Measurements from ENCODE around the gene SLN.

SLN gene

DNA sequence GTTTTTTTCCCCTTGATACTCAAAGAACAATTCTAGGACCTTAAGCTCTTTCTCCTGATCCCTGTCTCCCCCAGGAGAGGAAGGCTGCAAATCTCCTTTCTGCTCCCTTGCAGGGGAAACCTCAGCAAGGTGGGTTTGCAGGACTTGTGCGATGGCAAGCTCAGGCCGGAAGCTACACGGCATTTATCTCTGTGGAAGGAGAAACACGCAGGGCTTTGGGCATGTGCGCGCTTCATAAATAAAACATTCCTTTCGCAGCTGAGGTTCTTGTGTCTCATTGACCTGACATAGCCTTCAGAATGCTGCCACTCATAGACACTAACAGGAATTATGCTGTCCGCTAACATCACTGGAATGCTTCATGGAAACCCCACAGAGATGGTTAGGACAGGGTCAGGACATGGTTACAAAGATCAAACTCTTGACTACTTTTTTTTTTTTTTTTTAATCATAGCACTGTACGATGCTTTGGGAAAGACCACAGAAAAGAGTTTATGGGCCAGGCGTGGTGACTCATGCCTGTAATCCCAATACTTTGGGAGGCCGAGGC, 42.6 kb downstream of the SLN start (continued):
- TF ChIP-seq OSR1 (CRISPR knock-in tag; IDR thresholded peaks at IDR 0.05), result no peak

DNA sequence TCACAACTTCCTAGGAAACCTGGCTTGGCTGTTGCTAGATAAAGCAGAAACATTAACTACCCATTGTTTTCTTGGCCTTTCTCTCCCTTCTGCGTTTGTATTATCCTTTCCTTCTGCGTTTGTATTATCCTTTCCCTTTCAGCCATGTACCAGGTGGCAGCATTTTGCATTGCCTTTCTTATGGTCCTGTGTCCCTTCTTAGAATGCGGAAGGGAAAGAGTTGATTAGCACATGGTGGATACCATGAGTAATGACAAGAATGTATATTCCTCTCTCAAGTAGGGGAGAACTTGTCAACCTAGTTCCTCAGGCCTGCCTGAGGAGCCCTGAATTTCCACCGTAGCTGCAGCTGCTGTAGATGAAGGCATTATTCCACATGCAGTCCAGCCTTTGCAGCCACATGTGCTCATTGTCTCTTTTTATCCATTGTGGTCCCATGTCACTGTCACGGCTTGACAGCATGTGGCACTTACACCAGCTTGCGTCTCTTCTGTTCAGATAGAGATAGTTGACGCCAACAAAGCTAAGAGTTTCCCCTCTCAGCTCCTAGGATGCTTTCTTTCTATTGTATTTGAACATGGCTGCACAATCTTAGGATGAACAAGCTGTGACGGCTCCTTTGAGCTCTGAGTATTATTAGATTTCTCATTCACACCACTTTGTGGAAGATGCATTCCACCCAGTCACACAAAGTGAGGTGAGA, 44.8 kb downstream of the SLN start:
- no peak for ATAC-seq
- no peak for TF ChIP-seq PPARA (CRISPR knock-in tag; IDR thresholded peaks at IDR 0.05; ENCODE audit: borderline replicate concordance)
- TF ChIP-seq, protein P1, sequence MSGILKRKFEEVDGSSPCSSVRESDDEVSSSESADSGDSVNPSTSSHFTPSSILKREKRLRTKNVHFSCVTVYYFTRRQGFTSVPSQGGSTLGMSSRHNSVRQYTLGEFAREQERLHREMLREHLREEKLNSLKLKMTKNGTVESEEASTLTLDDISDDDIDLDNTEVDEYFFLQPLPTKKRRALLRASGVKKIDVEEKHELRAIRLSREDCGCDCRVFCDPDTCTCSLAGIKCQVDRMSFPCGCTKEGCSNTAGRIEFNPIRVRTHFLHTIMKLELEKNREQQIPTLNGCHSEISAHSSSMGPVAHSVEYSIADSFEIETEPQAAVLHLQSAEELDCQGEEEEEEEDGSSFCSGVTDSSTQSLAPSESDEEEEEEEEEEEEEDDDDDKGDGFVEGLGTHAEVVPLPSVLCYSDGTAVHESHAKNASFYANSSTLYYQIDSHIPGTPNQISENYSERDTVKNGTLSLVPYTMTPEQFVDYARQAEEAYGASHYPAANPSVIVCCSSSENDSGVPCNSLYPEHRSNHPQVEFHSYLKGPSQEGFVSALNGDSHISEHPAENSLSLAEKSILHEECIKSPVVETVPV (CRISPR knock-in tag; IDR thresholded peaks at IDR 0.05), result no peak
- no peak for TF ChIP-seq ZNF565 (CRISPR knock-in tag; conservative IDR thresholded peaks at IDR 0.05; ENCODE audit: low read depth)

DNA sequence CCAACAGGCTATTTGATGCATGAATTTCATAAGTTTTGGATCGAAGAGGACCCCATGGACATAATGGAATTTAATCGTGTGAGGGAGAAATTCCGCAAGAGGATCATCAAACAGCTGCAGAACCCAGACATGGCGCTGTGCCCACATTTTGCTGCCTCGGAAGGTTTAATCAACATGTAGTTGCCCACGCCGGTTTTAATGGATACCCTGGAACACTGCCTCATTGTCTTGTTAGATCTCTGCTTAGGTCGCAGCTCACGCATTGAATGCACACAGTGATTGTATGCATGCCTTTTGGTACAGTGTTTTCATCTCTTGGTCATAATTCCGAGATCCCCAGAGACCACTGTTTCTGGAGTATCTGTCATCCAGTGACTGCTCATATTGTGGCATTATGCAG, 46.8 kb downstream of the SLN start:
- no peak for ATAC-seq
- TF ChIP-seq, protein P1 (CRISPR knock-in tag; IDR thresholded peaks at IDR 0.05), result no peak
- no peak for TF ChIP-seq ZNF8 (CRISPR knock-in tag; IDR thresholded peaks at IDR 0.05)
- TF ChIP-seq RARB (CRISPR knock-in tag; IDR thresholded peaks at IDR 0.05), result no peak
- TF ChIP-seq, protein P2, sequence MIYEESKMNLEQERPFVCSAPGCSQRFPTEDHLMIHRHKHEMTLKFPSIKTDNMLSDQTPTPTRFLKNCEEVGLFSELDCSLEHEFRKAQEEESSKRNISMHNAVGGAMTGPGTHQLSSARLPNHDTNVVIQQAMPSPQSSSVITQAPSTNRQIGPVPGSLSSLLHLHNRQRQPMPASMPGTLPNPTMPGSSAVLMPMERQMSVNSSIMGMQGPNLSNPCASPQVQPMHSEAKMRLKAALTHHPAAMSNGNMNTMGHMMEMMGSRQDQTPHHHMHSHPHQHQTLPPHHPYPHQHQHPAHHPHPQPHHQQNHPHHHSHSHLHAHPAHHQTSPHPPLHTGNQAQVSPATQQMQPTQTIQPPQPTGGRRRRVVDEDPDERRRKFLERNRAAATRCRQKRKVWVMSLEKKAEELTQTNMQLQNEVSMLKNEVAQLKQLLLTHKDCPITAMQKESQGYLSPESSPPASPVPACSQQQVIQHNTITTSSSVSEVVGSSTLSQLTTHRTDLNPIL (CRISPR knock-in tag; IDR thresholded peaks at IDR 0.05; ENCODE audit: low read depth), result no peak
- no peak for TF ChIP-seq ZFP3 (CRISPR knock-in tag; IDR thresholded peaks at IDR 0.05)
- TF ChIP-seq SNAI2 (CRISPR knock-in tag; IDR thresholded peaks at IDR 0.05), result no peak
- no peak for TF ChIP-seq ARNTL (CRISPR knock-in tag; IDR thresholded peaks at IDR 0.05; ENCODE audit: borderline replicate concordance, low read depth)
- TF ChIP-seq, protein P3, sequence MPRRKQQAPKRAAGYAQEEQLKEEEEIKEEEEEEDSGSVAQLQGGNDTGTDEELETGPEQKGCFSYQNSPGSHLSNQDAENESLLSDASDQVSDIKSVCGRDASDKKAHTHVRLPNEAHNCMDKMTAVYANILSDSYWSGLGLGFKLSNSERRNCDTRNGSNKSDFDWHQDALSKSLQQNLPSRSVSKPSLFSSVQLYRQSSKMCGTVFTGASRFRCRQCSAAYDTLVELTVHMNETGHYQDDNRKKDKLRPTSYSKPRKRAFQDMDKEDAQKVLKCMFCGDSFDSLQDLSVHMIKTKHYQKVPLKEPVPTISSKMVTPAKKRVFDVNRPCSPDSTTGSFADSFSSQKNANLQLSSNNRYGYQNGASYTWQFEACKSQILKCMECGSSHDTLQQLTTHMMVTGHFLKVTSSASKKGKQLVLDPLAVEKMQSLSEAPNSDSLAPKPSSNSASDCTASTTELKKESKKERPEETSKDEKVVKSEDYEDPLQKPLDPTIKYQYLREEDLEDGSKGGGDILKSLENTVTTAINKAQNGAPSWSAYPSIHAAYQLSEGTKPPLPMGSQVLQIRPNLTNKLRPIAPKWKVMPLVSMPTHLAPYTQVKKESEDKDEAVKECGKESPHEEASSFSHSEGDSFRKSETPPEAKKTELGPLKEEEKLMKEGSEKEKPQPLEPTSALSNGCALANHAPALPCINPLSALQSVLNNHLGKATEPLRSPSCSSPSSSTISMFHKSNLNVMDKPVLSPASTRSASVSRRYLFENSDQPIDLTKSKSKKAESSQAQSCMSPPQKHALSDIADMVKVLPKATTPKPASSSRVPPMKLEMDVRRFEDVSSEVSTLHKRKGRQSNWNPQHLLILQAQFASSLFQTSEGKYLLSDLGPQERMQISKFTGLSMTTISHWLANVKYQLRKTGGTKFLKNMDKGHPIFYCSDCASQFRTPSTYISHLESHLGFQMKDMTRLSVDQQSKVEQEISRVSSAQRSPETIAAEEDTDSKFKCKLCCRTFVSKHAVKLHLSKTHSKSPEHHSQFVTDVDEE (CRISPR knock-in tag; IDR thresholded peaks at IDR 0.05), result no peak
- TF ChIP-seq TOX (CRISPR knock-in tag; IDR thresholded peaks at IDR 0.05; ENCODE audit: borderline replicate concordance), result no peak
- TF ChIP-seq ZNF565 (CRISPR knock-in tag; conservative IDR thresholded peaks at IDR 0.05; ENCODE audit: low read depth), result no peak
- no peak for TF ChIP-seq PPARA (CRISPR knock-in tag; IDR thresholded peaks at IDR 0.05; ENCODE audit: borderline replicate concordance)
- no peak for TF ChIP-seq ZC3H10 (CRISPR knock-in tag; IDR thresholded peaks at IDR 0.05)
- TF ChIP-seq, protein P4, sequence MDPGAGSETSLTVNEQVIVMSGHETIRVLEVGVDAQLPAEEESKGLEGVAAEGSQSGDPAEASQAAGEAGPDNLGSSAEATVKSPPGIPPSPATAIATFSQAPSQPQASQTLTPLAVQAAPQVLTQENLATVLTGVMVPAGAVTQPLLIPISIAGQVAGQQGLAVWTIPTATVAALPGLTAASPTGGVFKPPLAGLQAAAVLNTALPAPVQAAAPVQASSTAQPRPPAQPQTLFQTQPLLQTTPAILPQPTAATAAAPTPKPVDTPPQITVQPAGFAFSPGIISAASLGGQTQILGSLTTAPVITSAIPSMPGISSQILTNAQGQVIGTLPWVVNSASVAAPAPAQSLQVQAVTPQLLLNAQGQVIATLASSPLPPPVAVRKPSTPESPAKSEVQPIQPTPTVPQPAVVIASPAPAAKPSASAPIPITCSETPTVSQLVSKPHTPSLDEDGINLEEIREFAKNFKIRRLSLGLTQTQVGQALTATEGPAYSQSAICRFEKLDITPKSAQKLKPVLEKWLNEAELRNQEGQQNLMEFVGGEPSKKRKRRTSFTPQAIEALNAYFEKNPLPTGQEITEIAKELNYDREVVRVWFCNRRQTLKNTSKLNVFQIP (CRISPR knock-in tag; IDR thresholded peaks at IDR 0.05; ENCODE audit: borderline replicate concordance, low read depth), result no peak
- no peak for TF ChIP-seq GLIS3 (CRISPR knock-in tag; IDR thresholded peaks at IDR 0.05)
- no peak for TF ChIP-seq ESRRG (CRISPR knock-in tag; IDR thresholded peaks at IDR 0.05)
- no peak for TF ChIP-seq OSR1 (CRISPR knock-in tag; IDR thresholded peaks at IDR 0.05)
- TF ChIP-seq CSDC2 (CRISPR knock-in tag; IDR thresholded peaks at IDR 0.05), result no peak

DNA sequence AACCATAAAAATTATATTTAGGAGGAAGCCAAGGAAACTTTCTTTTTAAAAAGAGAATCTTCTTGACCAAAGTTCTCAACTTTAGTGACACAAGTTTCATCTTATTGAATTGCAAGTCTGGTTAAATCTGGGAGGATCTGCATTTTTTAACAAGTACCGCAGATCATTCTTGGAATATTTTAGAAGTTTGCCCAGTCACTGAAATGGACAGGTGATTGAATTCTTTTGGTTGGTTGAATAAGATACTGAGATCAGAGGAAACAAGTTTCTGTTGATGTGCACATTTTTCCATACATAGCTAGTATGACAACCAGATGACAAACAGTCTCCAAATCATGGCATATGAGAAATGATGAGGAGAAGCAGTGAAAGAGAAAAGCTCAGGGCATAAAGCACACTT, 50.2 kb downstream of the SLN start:
- no peak for ATAC-seq
- TF ChIP-seq, protein P1 (CRISPR knock-in tag; IDR thresholded peaks at IDR 0.05), result no peak
- TF ChIP-seq TOX (CRISPR knock-in tag; IDR thresholded peaks at IDR 0.05; ENCODE audit: borderline replicate concordance), result no peak
- TF ChIP-seq, protein P2 (CRISPR knock-in tag; IDR thresholded peaks at IDR 0.05; ENCODE audit: low read depth), result no peak
